H9 (cell line): ENCODE data around the gene ENPP1. TPM values are rescaled to one million over a fixed set of nuclear protein-coding genes. Genes with fewer than 3 reads are reported as not detected.

ENCODE experiments used
- DNase-seq: peaks from one replicate; pipeline ENCODE4 v3.0.0-alpha.2; 2017
- H2AFZ ChIP-seq: one replicate; pipeline ENCODE4 v1.6.1; 2013; ENCODE audit warnings: mild to moderate bottlenecking, low read length, control low read depth, moderate library complexity
- H2AK5ac ChIP-seq: 2 replicates; pipeline ENCODE4 v1.6.1; 2013; ENCODE audit warnings: low read length, control low read depth, mixed read lengths; ENCODE audit not compliant: insufficient read length
- H2BK120ac ChIP-seq: one replicate; pipeline ENCODE4 v1.6.1; 2013; ENCODE audit warnings: low read depth, mild to moderate bottlenecking, low read length, control low read depth, inconsistent platforms; ENCODE audit not compliant: poor library complexity, severe bottlenecking
- H2BK12ac ChIP-seq: 2 replicates; pipeline ENCODE4 v1.6.1; 2013; ENCODE audit warnings: low read length, control low read depth, mixed read lengths, low read depth; ENCODE audit not compliant: insufficient read length
- H2BK15ac ChIP-seq: 2 replicates; pipeline ENCODE4 v1.6.1; 2013; ENCODE audit warnings: low read depth, low read length, control low read depth
- H2BK20ac ChIP-seq: one replicate; pipeline ENCODE4 v1.6.1; 2013; ENCODE audit warnings: low read depth, mild to moderate bottlenecking, low read length, control low read depth, inconsistent platforms; ENCODE audit not compliant: poor library complexity, severe bottlenecking
- H2BK5ac ChIP-seq: 2 replicates; pipeline ENCODE4 v1.6.1; 2013; ENCODE audit warnings: low read length, control low read depth, mixed read lengths; ENCODE audit not compliant: insufficient read length
- H3K14ac ChIP-seq: 2 replicates; pipeline ENCODE4 v1.6.1; 2013; ENCODE audit warnings: low read length, control low read depth; ENCODE audit not compliant: insufficient read depth
- H3K18ac ChIP-seq: 2 replicates; pipeline ENCODE4 v1.6.1; 2013; ENCODE audit warnings: low read depth, mild to moderate bottlenecking, mixed read lengths, low read length, control low read depth; ENCODE audit not compliant: insufficient read length
- H3K23ac ChIP-seq: 2 replicates; pipeline ENCODE4 v1.6.1; 2013; ENCODE audit warnings: low read length, control low read depth, mixed read lengths, low read depth; ENCODE audit not compliant: insufficient read length
- H3K23me2 ChIP-seq: 2 replicates; pipeline ENCODE4 v1.6.1; 2013; ENCODE audit warnings: low read depth, mild to moderate bottlenecking, mixed read lengths, low read length, control low read depth; ENCODE audit not compliant: insufficient read length, poor library complexity, severe bottlenecking
- H3K27ac ChIP-seq: 2 replicates; pipeline ENCODE4 v1.5.1; 2013; ENCODE audit warnings: low read length, control low read depth, mixed read lengths, low read depth; ENCODE audit not compliant: insufficient read length
- H3K27me3 ChIP-seq: 2 replicates; pipeline ENCODE4 v1.6.1; 2013; ENCODE audit warnings: low read length, control low read depth, inconsistent platforms; ENCODE audit not compliant: insufficient read depth
- H3K4ac ChIP-seq: 2 replicates; pipeline ENCODE4 v1.6.1; 2013; ENCODE audit warnings: low read depth, mild to moderate bottlenecking, control low read depth, inconsistent platforms, low read length, moderate library complexity
- H3K4me1 ChIP-seq: 2 replicates; pipeline ENCODE4 v1.6.1; 2013; ENCODE audit warnings: low read length, control low read depth, inconsistent platforms; ENCODE audit not compliant: insufficient read depth
- H3K4me2 ChIP-seq: 2 replicates; pipeline ENCODE4 v1.6.1; 2013; ENCODE audit warnings: low read length, control low read depth, mixed read lengths; ENCODE audit not compliant: insufficient read length, insufficient read depth
- H3K56ac ChIP-seq: 2 replicates; pipeline ENCODE4 v1.6.1; 2013; ENCODE audit warnings: low read depth, mild to moderate bottlenecking, mixed read lengths, low read length, control low read depth; ENCODE audit not compliant: insufficient read length
- H3K79me1 ChIP-seq: 2 replicates; pipeline ENCODE4 v1.6.1; 2013; ENCODE audit warnings: low read depth, mild to moderate bottlenecking, moderate library complexity, low read length, control low read depth, inconsistent platforms; ENCODE audit not compliant: insufficient read depth, poor library complexity, severe bottlenecking
- H3K79me2 ChIP-seq: 2 replicates; pipeline ENCODE4 v1.6.1; 2013; ENCODE audit warnings: low read length, control low read depth, inconsistent platforms; ENCODE audit not compliant: insufficient read depth
- H3K9ac ChIP-seq: 2 replicates; pipeline ENCODE4 v1.6.1; 2013; ENCODE audit warnings: low read length, control low read depth, mixed read lengths; ENCODE audit not compliant: insufficient read length; ENCODE audit errors: extremely low read depth
- H3K9me3 ChIP-seq: one replicate; pipeline ENCODE4 v1.6.1; 2013; ENCODE audit warnings: low read depth, low read length, inconsistent platforms; ENCODE audit not compliant: control insufficient read depth
- H3T11ph ChIP-seq: one replicate; pipeline ENCODE4 v1.6.1; 2013; ENCODE audit warnings: mild to moderate bottlenecking, low read length, control low read depth, inconsistent platforms
- H4K20me1 ChIP-seq: one replicate; pipeline ENCODE4 v1.6.1; 2013; ENCODE audit not compliant: control insufficient read depth, insufficient read length, insufficient read depth
- H4K5ac ChIP-seq: 2 replicates; pipeline ENCODE4 v1.6.1; 2013; ENCODE audit warnings: low read depth, mild to moderate bottlenecking, mixed read lengths, low read length, control low read depth; ENCODE audit not compliant: insufficient read length
- H4K8ac ChIP-seq: replicated peaks from 2 replicates; pipeline ENCODE4 v1.6.1; 2013; ENCODE audit warnings: low read length, control low read depth, mixed read lengths, low read depth; ENCODE audit not compliant: insufficient read length
- H4K91ac ChIP-seq: 2 replicates; pipeline ENCODE4 v1.6.1; 2013; ENCODE audit warnings: low read depth, mild to moderate bottlenecking, moderate library complexity, mixed read lengths, low read length, control low read depth; ENCODE audit not compliant: insufficient read length
- H3K27ac Mint-ChIP-seq, 3 experiments: 2 replicates in 2 of 3; 3 replicates in 1 of 3; pipeline ENCODE4 v1.8.0; 2020 to 2021; ENCODE audit warnings: mixed read lengths in 3 of 3, mild to moderate bottlenecking in 1 of 3, moderate library complexity in 1 of 3
- H3K27me3 Mint-ChIP-seq: 2 replicates; pipeline ENCODE4 v1.8.0; 2021; ENCODE audit warnings: low read depth, mild to moderate bottlenecking, moderate library complexity, mixed read lengths
- H3K36me3 Mint-ChIP-seq, 3 experiments: 2 replicates in 2 of 3; 3 replicates in 1 of 3; pipeline ENCODE4 v1.8.0; 2020 to 2021; ENCODE audit warnings: low read depth in 3 of 3, mixed read lengths in 3 of 3; ENCODE audit not compliant: insufficient read depth in 1 of 3
- H3K4me1 Mint-ChIP-seq, 2 experiments: 2 replicates each; pipeline ENCODE4 v1.8.0; 2020; ENCODE audit warnings: mixed read lengths in 2 of 2
- H3K4me3 Mint-ChIP-seq, 2 experiments: 2 replicates in 1 of 2; 3 replicates in 1 of 2; pipeline ENCODE4 v1.8.0; 2020 to 2021; ENCODE audit warnings: mild to moderate bottlenecking in 2 of 2, mixed read lengths in 2 of 2, moderate library complexity in 1 of 2
- H3K9me3 Mint-ChIP-seq, 2 experiments: 2 replicates in 1 of 2; 3 replicates in 1 of 2; pipeline ENCODE4 v1.8.0; 2020; ENCODE audit warnings: mild to moderate bottlenecking in 2 of 2, mixed read lengths in 2 of 2, moderate library complexity in 1 of 2
- CTCF ChIP-seq: fragments of 200-600 bp; sonication (generic); conservative IDR thresholded peaks from 3 replicates; pipeline ENCODE4 v1.8.0; 2021; ENCODE audit warnings: antibody characterized with exemption, mild to moderate bottlenecking
- WGBS: extraction: QIAGEN DNeasy Blood & Tissue Kit; methylation state at CpG from one replicate; pipeline ENCODE4 v1.1.7; 2013; ENCODE audit warnings: missing lambda C conversion rate, low lambda C conversion rate, mixed read lengths; ENCODE audit not compliant: insufficient read length; ENCODE audit errors: extremely low coverage; 5-methylcytosine and 5-hydroxymethylcytosine counted together
- total RNA-seq: library from RNA; stranded (reverse); gene quantifications from 2 replicates; pipeline ENCODE4 v1.2.1, GENCODE V29; 2021

The ENPP1 gene
- total RNA-seq, 1 experiment from 2014 or later = 22.5 TPM

DNA sequence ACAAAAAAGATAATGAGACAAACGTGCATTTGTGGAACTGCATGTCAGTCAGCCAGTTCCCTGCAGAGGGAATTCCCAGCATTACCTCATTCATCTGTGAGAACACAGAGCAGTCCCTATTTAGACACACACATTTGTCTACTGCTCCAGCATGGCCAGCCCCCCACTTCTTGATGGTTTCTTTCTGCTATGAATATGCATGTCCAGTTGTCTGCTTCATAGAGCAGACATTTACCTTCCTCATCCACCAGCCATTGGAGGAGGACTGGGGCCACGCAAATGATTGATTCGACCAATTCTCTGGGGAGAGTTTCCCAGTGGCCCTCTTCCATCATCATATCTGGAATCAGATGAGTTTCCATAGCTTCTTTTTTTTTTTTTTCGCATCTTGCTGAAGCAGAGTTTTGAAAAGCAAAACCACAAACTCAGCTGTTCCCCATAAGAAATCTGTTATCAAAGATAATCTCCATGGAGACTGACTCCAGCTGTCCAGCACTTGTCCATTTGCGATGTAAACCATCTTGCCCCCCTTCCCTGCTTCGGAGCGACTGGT lies 11.8 kb downstream of the ENPP1 start:
- Mint-ChIP-seq H3K27me3 (no peaks in the 10 kb centered on the region), H3K4me3 (no peak overlapping the region), H3K9me3 (no peaks in the 10 kb centered on the region), H3K27ac (no peak overlapping the region), H3K36me3 (no peaks in the 10 kb centered on the region), H3K4me1 (peaks cover 3 to 11% of the 10 kb centered on the region in 2 experiments; a peak in 3 of 4 replicates)
- no peaks in the 10 kb centered on the region for H4K20me1 ChIP-seq
- WGBS = no CpG with 5 or more reads among the region's 7 CpGs
- H3K23ac ChIP-seq = no peak overlapping the region
- no peak overlapping the region for H2BK15ac ChIP-seq
- H2BK120ac ChIP-seq = no peak overlapping the region
- no peaks in the 10 kb centered on the region for H3K9me3 ChIP-seq
- no peak overlapping the region for H3K14ac ChIP-seq
- H3K79me2 ChIP-seq = peaks cover 2% of the 10 kb centered on the region; the same call in 1 of the 2 replicates
- H3K23me2 ChIP-seq = no peaks in the 10 kb centered on the region
- H2AFZ ChIP-seq = no peak overlapping the region
- no peak overlapping the region for H3K56ac ChIP-seq
- H3K4ac ChIP-seq = no peak overlapping the region
- no peak overlapping the region for H3K27ac ChIP-seq
- H2BK5ac ChIP-seq = no peak overlapping the region
- no peaks in the 10 kb centered on the region for H3K79me1 ChIP-seq
- H3K9ac ChIP-seq = no peak overlapping the region
- no peak overlapping the region for H4K8ac ChIP-seq
- TF ChIP-seq CTCF = no peak
- H3T11ph ChIP-seq = no peak overlapping the region
- no peak overlapping the region for H2BK12ac ChIP-seq
- DNase-seq = no peak
- no peak overlapping the region for H4K91ac ChIP-seq
- H3K4me1 ChIP-seq = peaks cover 4% of the 10 kb centered on the region; the same call in 1 of the 2 replicates
- no peak overlapping the region for H3K4me2 ChIP-seq
- no peak overlapping the region for H2BK20ac ChIP-seq
- H4K5ac ChIP-seq = no peak overlapping the region
- no peaks in the 10 kb centered on the region for H3K27me3 ChIP-seq
- no peak overlapping the region for H2AK5ac ChIP-seq
- no peak overlapping the region for H3K18ac ChIP-seq
